SHP77 treated with DMSO at 0.1 percent for 48 hours (cell line): ENCODE measurements around the gene TINAGL1.

ENCODE experiments used
- DNase-seq: peaks from one replicate; lab custom pipeline; 2025; lab: John Stamatoyannopoulos, UW

TINAGL1 gene

DNA sequence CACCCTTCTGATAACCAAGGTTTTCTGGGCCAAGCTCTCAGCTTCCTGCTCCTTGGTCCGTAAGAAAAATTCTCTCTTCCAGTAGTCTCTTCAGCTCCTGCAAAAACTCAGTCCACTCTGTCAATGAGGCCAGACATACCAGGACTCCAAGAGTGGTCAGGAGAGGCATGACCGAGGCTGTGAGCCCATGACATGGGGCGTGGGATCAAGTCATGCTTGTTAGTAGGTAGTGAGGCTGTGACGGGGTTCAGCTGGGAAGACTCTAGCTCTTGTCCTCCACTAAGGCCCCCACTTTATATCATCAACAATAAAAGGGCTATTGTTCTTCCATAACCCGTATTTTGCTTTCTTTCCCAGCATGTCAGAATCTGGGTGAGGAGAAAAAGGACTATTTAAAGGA is 31.0 kb downstream of the TINAGL1 start:
- DNase-seq = no peak

DNA sequence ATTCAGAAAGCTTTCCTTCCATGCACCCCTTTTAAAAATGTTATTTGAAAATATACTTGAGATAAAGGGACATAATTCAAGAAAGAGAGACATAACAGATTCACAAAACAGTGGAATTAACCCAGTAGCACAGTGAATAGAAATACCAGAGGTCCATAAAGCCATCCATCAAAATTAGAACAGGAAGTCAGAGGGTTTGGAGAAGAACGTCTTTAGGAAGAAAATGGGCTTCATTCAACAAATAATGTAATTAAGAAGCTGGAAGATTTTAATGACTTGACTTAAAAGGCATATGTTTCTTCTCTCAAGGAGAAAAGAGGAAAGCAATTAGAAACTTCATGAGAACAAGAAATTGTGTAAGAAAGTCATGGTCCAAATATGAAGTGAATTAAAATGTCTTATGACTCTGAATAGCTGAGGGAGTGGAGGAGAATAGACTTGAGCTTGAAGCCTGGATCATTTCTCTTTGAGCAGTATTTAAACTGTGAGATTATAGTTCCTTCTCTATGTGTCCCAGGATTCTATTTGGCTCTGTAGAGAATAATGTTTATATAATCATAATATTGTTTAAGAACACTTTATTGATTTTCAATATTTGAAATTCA is 33.3 kb downstream of the TINAGL1 start:
- no peak for DNase-seq

DNA sequence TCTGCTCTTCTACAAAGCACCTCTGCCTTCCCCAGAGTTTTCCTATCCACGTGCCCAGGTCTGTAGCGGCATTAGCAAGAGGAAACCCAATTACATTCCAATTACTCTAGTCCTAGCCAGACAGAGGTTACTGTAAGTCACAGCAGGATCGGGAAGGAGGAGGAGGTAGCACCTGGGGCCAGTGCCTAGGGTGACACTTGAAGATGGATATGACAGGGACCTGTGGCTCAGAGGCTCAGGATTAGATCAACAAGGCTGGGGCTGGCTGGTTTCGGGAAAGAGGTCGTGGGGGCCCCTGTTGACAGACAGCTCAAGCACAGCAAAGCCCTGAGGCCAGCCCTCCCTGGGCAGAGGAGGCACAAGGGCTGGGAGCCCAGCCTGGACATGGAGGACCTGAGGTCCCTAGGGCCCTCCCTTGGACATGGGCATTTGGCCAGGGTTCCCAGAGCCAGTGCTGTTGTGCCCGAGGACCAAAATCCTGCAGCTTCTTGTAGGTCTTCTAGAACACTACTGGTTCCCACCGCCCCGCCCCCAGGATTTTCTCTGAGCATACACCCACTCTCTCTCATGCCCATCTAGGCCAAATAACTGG is 38.2 kb downstream of the TINAGL1 start:
- no peak for DNase-seq

DNA sequence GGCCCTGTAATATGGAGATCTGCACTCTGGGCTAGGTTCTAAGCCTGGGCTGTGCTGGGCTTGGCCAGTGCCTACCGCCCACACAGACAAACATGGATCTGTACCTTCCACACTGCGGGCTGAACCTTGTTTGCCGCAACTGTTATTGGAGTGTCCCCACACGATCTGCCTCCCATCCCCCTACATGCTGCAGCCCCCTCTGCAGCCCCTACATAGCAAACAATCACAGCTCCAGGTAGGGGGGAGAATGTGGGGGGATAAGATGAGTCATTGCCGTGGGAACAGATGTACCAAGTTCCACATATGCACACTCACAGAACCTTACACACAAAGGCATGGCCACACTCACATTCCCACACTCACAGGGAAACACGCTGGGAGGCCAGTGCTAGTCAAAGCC is 39.1 kb downstream of the TINAGL1 start:
- DNase-seq = no peak

DNA sequence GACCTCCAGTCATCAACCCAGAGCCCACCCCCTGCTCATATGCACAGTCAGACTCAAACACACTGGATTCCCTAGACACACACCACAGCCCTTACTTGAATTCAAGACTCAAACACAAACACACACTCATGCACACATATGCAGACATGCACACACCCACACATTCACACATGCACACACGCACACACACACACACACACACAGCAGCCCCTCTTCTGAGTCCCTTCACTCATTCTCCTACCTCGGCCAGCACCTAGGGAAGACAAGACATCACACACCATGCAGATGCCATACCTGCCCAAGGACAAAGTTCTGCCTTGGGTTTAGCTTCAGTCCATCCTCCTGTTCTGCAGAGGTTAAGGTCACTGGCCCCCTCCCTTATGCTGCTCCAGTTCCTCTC is 39.6 kb downstream of the TINAGL1 start:
- DNase-seq = no peak

DNA sequence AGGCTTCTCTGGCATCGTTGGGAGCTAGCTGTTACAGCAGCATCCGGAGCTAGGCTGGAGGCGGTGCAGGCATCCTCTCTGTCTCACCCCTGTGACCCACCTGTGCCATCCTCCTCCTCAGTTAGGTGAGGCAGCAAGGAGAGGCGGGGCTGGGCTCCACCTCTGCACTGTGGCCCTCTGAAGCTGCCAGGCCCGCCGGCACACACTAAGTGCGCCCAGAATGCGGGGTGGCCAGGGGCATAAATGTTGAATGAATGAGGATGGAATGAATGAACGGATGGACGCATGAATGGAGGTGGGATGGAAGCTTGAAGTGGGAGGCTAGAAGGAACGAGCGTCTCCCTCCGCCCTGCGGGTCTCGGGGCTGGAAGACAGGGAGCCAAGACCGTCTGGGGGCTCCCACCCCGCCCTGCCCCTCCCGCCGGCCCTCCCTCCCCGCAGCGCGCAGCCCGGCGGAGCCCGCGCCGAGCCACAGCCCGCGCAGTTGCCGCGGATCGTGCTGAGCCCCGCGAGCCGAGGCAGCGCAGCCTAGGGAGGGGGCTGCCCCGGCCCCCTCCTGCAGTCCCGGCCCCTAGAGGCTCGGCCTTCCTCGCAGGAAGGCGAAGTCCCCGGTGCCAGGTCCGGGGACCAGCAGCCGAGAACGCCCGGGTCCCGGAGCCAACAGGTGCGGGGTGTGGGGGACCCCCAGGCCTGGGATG is 41.1 kb downstream of the TINAGL1 start, which contains the start of gene HCRTR1:
Gene HCRTR1, plus strand, starts transcription at position 472 of the 698 bp plus-strand sequence. CDS start 1,504 bp downstream, outside the sequence.
- no peak for DNase-seq

DNA sequence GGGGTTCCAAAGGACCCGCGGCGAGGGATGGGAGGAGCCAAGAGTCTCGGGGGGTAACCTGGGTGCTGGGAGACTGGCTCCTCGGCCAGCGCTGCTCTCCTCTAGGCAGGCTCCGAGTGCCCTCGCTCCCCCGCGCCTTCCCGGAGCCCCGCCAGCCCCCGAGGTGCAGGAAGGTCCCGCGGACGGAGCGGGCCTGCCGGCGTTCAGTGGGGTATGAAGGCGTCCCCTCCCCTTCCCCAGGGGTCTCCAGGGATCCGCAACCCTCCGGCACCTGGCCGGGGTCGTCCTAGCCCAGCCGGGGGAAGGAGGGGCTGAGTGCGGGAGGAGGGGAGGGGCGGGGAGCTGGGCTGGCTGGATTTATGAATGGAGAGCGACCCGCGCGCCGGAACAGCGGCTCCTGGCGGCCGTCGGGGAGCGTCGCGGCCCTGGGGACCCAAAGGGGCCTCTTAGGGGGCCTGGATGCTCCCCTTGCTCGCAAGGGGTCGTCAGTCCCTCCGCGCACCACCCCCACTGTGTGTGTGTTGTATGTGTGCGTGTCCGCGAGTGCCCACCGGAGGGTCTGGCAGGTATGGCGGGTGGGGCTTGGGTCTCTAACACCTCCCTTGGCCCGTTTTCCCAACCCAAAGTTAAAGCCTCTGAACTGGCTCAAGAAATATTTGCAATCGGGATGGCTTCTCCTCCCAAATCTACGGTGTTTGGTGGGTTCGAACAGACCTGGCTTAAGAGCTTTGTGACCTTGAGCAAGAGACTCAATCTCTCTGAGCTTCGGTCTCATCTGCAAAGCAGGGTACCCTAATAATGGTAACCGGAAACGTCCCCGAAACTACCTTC is 41.8 kb downstream of the TINAGL1 start:
- no peak for DNase-seq

DNA sequence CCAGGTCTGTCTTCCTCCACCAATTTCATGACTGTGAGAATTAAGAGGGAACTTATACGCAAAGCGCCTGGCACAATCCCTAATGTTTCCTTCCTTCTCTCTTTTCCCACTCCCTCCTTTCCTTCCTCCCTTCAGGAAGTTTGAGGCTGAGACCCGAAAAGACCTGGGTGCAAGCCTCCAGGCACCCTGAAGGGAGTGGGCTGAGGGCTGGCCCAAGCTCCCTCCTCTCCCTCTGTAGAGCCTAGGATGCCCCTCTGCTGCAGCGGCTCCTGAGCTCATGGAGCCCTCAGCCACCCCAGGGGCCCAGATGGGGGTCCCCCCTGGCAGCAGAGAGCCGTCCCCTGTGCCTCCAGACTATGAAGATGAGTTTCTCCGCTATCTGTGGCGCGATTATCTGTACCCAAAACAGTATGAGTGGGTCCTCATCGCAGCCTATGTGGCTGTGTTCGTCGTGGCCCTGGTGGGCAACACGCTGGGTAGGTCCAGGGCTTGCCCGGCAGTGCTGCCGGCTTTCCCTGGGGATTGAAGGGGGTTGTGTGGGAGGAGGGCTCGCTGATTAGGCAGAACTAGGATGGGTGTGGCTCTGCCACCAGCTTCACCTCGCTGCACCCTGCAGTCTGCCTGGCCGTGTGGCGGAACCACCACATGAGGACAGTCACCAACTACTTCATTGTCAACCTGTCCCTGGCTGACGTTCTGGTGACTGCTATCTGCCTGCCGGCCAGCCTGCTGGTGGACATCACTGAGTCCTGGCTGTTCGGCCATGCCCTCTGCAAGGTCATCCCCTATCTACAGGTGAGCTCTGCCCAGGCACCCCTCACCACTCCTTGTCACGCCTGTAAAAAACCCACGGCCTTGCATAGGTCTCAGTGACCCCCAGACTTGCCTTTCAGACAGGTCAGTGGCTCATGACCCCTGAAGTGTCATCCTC is 42.9 kb downstream of the TINAGL1 start:
- no peak for DNase-seq

DNA sequence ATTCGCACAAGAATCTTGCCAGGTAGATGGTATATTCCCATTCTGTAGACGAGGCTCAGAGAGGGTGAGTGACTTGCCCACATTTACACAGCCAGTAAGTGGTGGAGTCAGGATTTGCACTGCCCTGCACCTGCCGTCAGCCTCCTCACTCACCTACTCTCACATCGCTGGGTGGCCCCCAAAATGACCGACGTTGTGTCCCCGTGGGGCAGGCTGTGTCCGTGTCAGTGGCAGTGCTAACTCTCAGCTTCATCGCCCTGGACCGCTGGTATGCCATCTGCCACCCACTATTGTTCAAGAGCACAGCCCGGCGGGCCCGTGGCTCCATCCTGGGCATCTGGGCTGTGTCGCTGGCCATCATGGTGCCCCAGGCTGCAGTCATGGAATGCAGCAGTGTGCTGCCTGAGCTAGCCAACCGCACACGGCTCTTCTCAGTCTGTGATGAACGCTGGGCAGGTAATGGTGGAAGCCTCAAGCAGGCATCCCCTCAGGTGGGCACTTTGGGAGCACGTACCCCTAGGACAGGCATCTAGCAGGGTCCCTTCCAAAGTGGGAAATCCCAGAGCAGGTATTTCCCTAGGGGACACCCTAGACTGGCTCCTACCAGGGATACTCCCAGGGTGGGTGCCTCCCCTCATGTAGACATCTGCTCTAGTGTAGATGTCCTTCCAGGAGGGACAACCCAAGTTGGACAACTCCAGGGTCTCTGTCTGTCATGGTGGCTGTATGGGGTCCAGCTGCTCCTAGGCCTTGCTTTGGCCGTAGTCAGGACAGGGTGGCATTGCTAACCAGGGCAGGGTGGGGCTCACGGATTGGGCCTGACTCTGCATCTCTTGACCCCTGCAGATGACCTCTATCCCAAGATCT is 44.5 kb downstream of the TINAGL1 start:
- no peak for DNase-seq

DNA sequence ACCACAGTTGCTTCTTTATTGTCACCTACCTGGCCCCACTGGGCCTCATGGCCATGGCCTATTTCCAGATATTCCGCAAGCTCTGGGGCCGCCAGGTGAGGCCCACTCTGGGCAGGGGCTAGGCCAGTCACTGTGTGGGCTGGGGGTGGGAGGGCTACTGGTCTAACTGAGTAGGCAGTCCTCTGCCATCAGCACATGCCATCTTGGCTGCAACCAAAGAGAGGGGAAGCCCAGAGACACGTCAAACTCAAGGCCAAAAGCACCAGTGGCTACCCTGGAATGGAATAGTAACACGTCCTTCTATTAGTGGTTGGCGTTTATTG is 45.1 kb downstream of the TINAGL1 start:
- no peak for DNase-seq

DNA sequence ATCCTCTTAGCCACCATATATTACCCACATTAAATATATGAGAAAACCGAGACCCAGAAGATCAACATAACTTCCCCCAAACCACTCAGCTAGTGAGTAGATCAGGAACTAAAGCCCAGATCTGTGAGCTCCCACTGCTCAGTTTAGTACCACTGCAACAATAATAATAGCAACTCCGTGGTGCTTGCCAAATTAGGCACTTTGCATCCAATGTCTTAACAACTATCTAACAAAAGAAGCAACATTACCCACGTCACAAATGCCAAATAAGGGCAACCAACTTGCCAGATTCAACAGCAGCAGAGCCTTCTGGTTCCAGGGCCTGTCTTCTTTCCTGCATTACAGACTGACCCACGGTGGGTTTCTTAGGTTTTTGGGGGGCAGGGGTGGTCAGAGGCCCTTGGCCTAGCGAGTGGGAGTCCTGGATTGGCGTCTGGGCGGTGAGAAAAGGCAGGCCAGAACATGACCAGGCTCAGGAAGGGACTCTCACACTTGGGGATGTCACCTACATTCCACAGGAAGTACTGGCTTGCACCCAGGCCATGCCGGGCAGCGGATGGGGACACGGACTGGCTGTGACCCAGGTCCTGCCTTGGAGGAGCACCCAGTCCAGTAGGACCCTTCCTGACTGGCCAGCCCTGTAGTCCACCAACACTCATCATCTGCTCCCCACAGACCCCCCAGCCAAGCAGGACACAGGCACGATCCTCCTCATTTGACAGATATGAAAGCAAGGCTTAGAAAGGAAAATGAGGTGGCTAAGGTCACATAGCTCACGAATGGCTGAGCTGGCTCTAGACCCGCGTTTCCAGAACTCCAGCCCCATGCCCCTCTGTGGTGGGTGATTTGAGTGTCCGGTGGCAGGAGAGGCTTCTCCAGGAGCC is 45.8 kb downstream of the TINAGL1 start:
- DNase-seq = no peak

DNA sequence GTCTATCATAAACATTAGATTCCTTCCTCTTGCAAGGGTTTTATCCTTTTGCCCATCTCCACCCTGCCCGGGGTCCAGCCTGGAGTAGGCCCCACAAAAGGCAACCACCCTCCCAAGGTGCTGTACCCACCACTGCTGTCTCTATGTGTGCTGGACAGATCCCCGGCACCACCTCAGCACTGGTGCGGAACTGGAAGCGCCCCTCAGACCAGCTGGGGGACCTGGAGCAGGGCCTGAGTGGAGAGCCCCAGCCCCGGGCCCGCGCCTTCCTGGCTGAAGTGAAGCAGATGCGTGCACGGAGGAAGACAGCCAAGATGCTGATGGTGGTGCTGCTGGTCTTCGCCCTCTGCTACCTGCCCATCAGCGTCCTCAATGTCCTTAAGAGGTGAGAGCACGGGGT is 47.0 kb downstream of the TINAGL1 start:
- DNase-seq = no peak

DNA sequence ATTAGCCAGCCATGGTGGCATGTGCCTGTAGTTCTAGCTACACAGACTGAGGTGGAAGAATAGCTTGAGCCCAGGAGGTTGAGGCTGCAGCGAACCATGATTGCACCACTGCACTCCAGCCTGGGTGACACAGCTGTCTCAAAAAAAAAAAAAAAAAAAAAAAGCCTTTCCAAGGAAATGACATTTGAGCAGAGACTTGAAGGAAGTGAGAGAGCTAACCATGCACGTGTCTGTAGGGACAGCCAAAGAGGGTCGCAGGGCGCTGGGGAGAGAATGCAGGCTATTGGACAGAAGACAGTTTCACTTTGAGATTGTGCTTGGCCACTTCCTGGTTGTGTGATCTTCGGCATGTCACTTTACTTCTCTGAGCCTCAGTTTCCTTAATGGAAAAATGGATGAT is 48.0 kb downstream of the TINAGL1 start:
- DNase-seq = no peak

DNA sequence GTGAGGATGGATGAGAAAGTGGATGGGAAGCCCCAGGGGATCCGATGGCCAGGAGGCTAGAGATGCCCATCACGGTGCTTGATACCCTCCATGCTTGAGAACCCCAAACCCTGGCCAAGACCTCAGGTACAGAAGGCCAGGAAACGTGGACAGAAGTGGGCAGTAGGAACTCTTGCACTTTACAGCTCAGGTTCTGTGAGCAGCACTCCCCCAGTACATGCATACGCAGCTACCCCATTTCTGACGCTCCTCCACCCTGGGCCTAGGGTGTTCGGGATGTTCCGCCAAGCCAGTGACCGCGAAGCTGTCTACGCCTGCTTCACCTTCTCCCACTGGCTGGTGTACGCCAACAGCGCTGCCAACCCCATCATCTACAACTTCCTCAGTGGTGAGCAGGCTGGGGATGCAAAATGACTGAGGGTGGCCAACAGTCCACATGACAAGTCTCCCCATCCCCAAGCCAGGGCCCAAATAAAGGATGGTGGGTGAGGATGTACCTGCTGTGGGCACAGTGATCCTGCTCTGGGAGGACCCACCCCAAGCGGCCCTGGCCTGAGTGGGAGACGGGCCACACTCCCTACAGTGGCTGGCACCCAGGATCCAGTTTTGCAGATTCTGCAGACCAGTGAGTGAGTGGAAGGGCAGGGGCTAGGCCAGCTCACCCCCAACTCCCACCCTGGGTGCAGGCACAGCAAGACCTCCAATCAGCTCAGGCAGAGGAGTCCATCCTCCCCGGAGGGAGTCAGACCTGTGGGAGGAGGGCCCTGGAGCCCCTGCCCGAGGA is 48.6 kb downstream of the TINAGL1 start:
- no peak for DNase-seq

DNA sequence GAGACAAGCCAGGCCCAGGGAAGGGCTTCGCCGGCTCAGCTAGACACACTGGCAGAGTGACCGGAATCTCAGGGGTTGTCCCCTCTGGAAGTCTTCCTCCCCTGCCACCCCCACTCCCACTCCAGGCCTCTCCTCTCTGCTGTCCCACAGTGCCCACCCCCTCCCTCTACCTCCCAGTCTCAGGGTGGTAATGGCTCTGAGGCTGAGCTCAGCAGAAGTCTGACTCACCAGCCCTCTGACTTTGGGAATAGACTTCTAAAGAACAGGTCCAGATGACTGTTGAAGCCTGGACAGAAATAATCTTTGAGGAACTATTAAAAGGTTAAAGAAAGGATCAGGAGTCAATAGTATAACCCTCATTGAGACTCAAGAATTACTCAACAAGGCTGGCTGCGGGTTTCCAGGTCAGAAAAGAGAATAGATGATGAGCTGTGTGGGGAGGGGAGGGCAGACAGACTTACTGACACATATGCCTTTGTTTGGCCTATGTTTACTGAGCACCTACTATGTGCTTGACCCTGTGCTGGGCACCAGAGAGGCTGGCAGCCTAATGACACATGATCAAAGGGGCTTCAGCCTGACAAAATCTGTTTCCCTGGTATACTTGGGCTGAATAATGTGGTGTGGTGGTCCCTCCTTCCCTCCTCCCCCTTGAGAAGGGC is 49.4 kb downstream of the TINAGL1 start:
- no peak for DNase-seq

DNA sequence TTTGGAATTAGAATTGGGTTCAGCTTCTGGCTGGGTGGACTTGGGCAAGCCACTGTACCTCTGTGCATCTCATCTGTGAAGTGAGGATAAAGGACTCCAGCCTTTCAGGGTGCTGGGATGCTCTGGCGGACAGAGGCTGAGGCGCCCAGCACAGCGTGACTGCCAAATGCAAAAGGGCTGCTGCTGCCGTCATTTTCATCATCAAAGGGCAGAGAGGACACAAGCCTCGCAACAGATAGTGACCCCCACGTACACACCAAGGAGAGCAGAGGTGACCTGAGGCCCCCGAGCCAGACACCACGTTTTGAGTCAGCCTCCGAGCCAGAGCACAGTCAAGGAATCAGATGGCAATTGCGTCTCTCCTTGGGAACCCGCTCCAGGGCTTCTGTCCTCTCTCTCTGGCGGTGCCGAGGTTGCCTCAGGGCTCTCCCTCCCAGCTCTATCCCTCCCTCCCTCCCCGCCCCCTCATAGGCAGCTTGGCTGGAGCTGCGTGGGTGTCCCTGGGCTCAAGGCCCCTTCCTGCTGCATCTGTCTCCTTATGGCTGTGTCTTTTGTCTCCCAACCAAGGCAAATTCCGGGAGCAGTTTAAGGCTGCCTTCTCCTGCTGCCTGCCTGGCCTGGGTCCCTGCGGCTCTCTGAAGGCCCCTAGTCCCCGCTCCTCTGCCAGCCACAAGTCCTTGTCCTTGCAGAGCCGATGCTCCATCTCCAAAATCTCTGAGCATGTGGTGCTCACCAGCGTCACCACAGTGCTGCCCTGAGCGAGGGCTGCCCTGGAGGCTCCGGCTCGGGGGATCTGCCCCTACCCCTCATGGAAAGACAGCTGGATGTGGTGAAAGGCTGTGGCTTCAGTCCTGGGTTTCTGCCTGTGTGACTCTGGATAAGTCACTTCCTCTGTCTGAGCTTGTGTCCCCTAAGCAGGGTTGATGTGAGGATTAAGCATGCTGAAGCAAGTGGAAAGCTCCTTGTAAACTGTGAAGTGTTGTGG is 50.2 kb downstream of the TINAGL1 start:
- no peak for DNase-seq

DNA sequence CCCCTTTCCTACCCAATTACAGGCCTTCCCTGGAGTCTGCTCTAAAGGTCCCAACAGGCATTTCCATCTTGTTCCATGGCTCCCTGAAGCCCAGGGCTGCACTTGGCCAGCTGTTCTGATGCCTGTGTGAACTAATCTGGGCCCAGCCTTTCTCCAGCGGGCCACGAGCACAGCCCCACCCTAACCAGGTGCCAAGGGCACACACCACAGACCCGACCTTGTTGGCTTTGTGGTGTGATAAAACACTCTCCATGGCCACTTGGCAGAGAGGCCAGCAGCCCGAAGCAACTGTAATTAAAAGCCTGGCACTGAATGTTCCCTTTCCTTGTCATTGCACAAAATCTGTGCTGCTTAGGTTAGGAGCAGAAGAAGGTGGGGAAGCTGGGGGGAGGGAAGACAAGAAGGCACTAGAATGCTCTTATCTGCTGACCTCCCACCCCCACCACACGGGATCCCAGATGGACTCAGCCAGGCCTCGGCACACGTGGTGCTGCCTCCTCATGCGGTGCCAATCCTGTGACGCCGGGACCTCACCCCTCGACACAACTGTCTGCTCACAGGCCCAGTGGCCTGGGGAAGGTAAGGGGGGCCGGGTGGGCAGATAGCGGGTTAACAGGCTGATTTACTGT is 51.1 kb downstream of the TINAGL1 start:
- no peak for DNase-seq
